ENCODE measurements around the gene USP35.

GRCh38 chr11:78205691-78206090, 17.0 kb downstream of the USP35 start:
- TF ChIP-seq CTCF (IDR thresholded peaks at IDR 0.05) (no peak), POLR2A (IDR thresholded peaks at IDR 0.05) (no peak)

Measured in adrenal gland (tissue), 5 donors.